GM19238 (cell line): Measurements from ENCODE around the gene C10orf53.
"Not testable (repeated sequence)": the region's sequence is repeated elsewhere in the genome, so short reads cannot be mapped to it uniquely, and the experiment has no call there.

Experiments used
- DNase-seq: peaks from one replicate; pipeline ENCODE4 v3.0.0; 2011; ENCODE audit warnings: low spot score; ENCODE audit not compliant: insufficient read length

The C10orf53 gene

DNA sequence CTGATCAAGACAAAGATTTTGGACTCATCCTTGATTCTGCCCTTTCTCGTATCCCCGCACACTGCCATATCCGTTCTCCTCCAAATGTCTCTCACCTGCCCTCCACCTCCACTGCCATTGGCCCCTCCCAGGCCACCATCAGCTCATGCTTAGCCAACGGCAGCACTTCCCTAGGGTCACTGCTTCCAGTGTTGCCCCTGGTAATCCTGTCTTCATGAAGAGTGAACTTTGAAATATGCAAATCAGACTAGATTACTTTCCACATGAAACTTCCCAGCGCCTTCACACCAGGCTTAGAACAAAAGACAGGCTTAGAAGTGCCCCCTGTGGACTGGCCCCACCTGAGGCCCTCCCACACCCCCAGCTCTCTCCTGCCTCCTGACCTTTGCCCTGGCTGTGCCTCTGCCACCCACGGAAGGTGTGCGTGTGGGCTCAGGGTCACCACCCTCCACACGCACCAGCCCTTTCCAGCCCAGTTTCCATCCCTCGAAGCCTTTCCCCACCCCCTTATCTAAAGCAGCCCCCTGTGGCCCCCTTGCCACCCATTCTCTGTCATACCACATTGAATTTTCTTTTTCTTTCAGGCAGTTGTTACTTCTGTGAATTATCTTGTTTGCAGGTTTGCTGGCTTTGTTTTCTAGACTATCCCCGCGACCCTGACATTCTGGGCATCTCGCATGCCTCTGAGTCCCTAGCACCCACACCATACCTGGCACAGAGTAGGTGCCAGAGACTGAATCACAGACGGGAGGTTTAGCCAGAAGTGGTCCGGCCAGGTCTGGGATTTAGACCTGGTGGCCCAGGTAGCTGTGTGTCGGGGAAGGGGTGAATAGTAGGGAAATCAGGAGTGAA is 26.8 kb upstream of the C10orf53 start:
- DNase-seq = no peak

GRCh38 chr10:49653273-49653929 is 26.1 kb upstream of the C10orf53 start:
- no peak for DNase-seq

DNA sequence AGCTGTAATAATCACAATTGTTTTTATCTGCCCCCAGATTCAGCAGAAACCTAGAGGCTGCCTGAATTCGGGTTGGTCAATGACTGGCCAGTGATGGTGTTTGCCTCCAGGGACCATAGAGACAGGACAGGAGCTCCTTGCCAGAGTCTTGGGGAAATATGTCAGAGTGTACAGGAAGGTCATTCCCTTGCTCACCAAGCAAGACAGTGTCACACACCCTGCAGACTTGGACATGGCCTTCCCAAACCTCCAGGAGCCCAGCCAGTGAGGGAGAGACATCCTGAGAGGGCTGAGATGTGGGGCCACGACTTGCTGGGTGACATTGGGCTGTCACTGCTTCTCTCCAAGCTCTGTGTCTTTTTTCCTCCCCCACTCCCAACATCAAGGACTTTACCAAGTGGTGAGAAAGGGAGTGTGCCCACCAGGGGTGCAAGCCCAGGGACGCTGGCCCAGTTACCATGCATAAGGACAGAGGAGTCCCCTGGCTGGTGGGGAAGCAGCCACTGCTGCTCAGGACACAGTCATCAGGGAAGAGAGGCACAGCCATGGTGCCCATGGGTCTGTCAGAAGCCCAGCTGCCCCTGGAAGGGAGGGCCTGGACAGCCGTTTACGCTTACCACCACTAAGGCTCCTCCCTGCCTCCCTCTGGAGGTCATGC is 25.3 kb upstream of the C10orf53 start:
- DNase-seq = no peak

DNA sequence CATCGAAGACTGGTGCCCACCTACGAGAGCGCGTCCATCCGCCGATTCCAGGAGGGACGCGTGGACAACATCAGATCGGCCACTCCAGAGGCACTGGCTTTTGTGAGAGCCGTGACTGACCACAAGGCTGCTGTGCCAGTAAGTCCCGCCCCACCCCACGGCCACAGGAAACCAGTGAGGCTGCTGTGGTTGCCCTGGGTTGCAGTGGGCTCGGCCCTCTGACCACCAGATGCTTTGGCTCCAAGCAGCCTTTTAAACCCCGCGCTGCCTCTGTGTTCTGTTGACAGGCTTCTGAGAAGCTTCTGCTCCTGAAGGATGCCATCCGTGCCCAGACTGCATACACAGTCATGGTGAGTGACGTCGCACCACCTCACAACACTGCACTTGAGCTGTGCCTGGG is 24.4 kb upstream of the C10orf53 start:
- no peak for DNase-seq

GRCh38 chr10:49656845-49657493 is 22.5 kb upstream of the C10orf53 start:
- DNase-seq = no peak

- no peak for DNase-seq
Measured at GRCh38 chr10:49657606-49658005, 21.8 kb upstream of the C10orf53 start.

GRCh38 chr10:49661140-49661856 is 18.2 kb upstream of the C10orf53 start:
- no peak for DNase-seq

DNA sequence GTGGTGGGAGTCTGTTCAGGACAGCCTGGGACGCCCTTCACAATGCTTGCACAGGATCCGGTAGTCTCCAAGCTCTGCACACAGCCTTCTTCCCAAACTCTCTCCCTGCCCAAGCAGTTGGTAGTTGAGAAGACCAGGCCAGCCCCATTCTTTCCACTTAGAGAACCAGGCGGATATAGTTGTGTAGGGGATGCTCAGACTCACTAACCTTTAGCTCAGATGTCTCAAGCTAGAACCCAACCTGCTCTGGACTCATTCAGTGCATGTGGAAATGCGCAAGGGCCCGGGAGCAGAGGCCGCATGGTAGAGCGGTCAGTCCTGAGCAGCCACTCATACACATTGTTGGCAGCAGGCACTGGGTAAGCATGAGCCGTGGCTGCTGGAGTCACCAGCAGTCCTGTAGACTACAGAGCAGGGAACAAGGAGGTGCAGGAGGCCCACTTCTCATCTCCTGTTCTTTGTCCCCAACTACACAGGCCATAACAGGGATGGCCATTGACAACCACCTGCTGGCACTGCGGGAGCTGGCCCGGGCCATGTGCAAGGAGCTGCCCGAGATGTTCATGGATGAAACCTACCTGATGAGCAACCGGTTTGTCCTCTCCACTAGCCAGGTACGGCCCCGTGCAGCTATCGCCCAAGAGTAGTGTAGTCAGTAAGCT is 17.2 kb upstream of the C10orf53 start:
- no peak for DNase-seq

GRCh38 chr10:49663596-49663995 is 15.9 kb upstream of the C10orf53 start:
- no peak for DNase-seq

DNA sequence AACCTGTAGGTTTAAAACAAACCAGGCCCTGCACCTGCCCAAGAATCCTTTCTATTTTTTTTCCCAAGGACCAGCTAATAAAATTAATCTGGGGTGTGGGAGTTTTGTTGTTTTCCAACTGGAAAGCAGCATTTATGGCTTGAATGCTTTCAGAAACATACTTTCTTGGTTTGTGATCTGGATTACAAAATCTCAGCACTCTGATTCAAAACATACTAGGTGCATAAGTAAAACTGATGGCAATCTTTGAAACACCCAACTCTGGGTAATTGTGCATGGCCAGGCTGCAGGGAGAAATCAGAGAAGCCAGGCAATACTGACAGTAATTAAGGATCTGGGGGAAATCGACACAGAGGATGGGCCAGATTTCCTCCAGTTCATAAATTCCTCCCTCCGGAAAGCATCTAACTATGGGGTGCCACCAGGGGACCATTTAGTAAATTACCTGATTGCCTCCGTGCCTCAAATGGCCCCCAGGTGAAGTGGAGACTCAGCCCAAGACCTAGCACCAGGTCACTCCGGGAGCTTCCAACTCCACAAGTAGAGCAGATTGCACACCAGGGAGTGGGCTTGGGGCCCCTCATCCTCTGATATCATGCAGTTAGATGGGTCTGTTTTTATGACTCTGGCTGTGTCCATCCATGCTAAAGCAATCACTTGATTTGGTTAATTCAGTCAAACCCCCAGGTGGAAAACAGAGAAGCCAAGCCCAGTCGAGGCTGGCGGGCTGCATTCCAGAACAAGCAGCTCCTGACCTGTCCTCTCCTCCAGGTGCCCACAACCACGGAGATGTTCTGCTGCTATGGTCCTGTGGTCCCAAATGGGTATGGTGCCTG is 15.2 kb upstream of the C10orf53 start:
- no peak for DNase-seq

DNA sequence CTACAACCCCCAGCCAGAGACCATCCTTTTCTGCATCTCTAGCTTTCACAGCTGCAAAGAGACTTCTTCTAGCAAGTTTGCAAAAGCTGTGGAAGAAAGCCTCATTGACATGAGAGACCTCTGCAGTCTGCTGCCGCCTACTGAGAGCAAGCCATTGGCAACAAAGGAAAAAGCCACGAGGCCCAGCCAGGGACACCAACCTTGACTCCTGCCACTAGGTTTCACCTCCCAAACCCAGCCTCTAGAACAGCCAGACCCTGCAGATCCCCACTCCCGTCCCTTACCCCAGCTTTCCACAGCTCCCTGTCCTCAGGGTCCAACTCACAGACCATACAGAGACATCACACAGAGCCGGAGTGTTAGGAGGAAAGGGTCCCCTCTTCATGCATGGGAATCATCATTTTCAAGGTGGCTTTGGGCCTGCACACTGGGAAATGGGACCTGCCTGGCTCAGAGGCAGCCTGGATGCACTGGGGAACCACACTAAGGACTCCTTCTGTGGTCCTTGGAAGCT is 14.6 kb upstream of the C10orf53 start:
- DNase-seq = no peak

GRCh38 chr10:49666054-49666615 is 13.3 kb upstream of the C10orf53 start:
- DNase-seq = no peak

- no peak for DNase-seq
Measured at GRCh38 chr10:49666685-49667084, 12.8 kb upstream of the C10orf53 start.

- no peak for DNase-seq
Measured at GRCh38 chr10:49667991-49668390, 11.5 kb upstream of the C10orf53 start.

GRCh38 chr10:49668684-49669083 is 10.8 kb upstream of the C10orf53 start:
- DNase-seq = no peak

DNA sequence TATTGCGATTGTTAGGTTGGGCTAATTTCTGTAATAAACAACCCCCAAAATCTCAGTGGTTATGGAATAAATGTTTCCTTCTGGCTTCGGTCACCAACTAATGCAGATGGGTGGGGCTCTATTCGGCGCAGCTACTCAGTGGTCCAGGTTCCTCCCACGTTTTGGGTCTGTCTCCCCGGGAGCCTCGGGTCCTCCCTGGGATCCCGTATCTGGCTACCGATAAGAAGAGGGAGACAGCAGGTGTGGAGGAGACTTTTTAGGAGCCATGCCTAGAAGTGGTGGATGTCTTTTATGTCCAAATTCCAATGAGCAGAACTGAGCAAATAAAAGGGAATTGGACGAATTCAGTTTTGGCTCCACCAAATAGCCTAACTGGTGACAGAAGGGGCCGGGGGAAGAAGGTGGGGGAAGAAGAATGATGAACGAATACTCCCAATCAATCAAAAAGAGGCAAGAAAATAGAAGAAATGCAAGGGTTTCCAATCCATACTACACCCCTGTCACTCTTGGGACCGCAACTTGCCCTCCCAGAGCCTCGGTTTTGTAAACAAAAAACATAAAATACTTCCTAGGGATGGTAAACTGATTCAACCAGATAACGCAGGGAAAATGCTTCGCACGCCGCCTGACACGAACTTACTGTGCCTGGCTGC is 498 bp upstream of the C10orf53 start:
- no peak for DNase-seq

DNA sequence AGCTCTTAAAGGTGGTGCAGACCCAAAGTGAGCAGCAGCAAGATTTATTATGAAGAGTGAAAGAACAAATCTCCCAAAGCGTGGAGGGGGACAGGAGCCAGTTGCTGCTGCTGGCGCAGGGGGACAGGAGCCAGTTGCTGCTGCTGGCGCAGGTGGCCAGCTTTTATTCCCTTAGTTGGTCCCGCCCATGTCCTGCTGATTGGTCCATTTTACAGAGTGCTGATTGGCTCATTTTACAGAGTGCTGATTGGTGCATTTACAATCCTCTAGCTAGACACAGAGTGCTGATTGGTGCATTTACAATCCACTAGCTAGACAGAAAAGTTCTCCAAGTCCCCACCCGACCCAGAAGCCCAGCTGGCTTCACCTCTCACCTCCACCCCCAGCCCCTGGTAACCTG is 3.0 kb downstream of the C10orf53 start:
- not testable (repeated sequence) for DNase-seq

GRCh38 chr10:49682879-49683278 is 3.4 kb downstream of the C10orf53 start:
- no peak for DNase-seq

DNA sequence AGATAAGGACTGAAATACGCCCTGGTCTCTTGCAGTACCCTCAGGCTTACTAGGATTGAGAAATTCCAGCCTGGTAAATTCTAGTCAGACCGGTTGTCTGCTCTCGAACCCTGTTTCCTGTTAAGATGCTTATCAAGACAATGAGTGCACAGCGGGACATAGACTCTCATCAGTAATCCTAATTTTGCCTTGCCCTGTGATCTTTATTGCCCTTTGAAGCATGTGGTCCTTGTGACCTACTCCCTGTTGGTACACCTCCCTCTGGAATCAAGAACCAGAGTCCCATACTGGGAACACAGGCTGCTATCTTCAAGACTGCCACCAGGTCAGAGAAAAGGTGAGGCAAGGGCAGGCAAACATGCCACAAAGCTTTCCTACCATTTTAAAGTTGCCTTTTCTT is 7.2 kb downstream of the C10orf53 start:
- DNase-seq = no peak
